HG02763 (cell line): ENCODE results near the gene ADGRG1.

Source experiments
- ATAC-seq: cut with Tn5 transposase; IDR thresholded peaks from one replicate; pipeline ENCODE4 v1.9.1; 2021; ENCODE audit warnings: mild to moderate bottlenecking, moderate library complexity; ENCODE audit not compliant: unreplicated experiment

Gene ADGRG1

GRCh38 chr16:57714047-57714446 is 85.6 kb downstream of the ADGRG1 start:
- ATAC-seq: no peak
